HEK293 (cell line): ENCODE measurements around the gene KCNJ14.

Source experiments
- ATF2 ChIP-seq: fragments of 450-650 bp; formaldehyde crosslinking; IDR thresholded peaks from 2 replicates; pipeline ENCODE4 v1.5.1; 2016; ENCODE audit warnings: missing biosample characterization, missing genetic modification characterization, low read depth
- BCL11B ChIP-seq: fragments of 450-650 bp; formaldehyde crosslinking; IDR thresholded peaks from 2 replicates; pipeline ENCODE4 v1.5.1; 2016; ENCODE audit warnings: low read depth, missing biosample characterization, missing genetic modification characterization
- GLIS1 ChIP-seq: fragments of 450-650 bp; formaldehyde crosslinking; IDR thresholded peaks from 2 replicates; pipeline ENCODE4 v1.5.1; 2016; ENCODE audit warnings: missing biosample characterization, missing genetic modification characterization
- IKZF3 ChIP-seq: fragments of 450-650 bp; IDR thresholded peaks from 2 replicates; pipeline ENCODE4 v1.5.0; 2018; ENCODE audit warnings: missing biosample characterization, mild to moderate bottlenecking, missing genetic modification characterization, moderate library complexity
- KLF1 ChIP-seq: fragments of 450-650 bp; formaldehyde crosslinking; IDR thresholded peaks from 2 replicates; pipeline ENCODE4 v1.5.1; 2016; ENCODE audit warnings: missing biosample characterization, missing genetic modification characterization
- PRDM1 ChIP-seq: fragments of 450-650 bp; formaldehyde crosslinking; IDR thresholded peaks from 2 replicates; pipeline ENCODE4; 2016; ENCODE audit warnings: missing biosample characterization, missing genetic modification characterization
- SP3 ChIP-seq: fragments of 450-650 bp; formaldehyde crosslinking; IDR thresholded peaks from 2 replicates; pipeline ENCODE4 v1.5.1; 2016; ENCODE audit warnings: missing biosample characterization, missing genetic modification characterization
- WT1 ChIP-seq: fragments of 450-650 bp; formaldehyde crosslinking; IDR thresholded peaks from 2 replicates; pipeline ENCODE4 v1.5.1; 2016; ENCODE audit warnings: missing biosample characterization, missing genetic modification characterization
- ZBTB21 ChIP-seq: fragments of 450-650 bp; formaldehyde crosslinking; IDR thresholded peaks from 2 replicates; pipeline ENCODE4 v1.5.1; 2017; ENCODE audit warnings: missing biosample characterization, missing genetic modification characterization
- ZBTB44 ChIP-seq: fragments of 450-650 bp; IDR thresholded peaks from 2 replicates; pipeline ENCODE4 v1.5.1; 2018; ENCODE audit warnings: missing biosample characterization, mild to moderate bottlenecking, missing genetic modification characterization
- ZNF10 ChIP-seq: fragments of 450-650 bp; formaldehyde crosslinking; IDR thresholded peaks from 2 replicates; pipeline ENCODE4 v1.5.1; 2017; ENCODE audit warnings: missing biosample characterization, missing genetic modification characterization
- ZNF155 ChIP-seq: fragments of 450-650 bp; formaldehyde crosslinking; IDR thresholded peaks from 2 replicates; pipeline ENCODE4 v1.5.1; 2016; ENCODE audit warnings: missing biosample characterization, missing genetic modification characterization
- ZNF341 ChIP-seq: fragments of 450-650 bp; formaldehyde crosslinking; IDR thresholded peaks from 2 replicates; pipeline ENCODE4; 2016; ENCODE audit warnings: low read depth, missing biosample characterization, missing genetic modification characterization
- ZNF366 ChIP-seq: fragments of 450-650 bp; formaldehyde crosslinking; conservative IDR thresholded peaks from 2 replicates; pipeline ENCODE4 v1.5.1; 2016; ENCODE audit warnings: missing biosample characterization, missing genetic modification characterization
- ZNF580 ChIP-seq: fragments of 450-650 bp; formaldehyde crosslinking; IDR thresholded peaks from 2 replicates; pipeline ENCODE4 v1.5.1; 2016; ENCODE audit warnings: missing biosample characterization, missing genetic modification characterization
- ZNF626 ChIP-seq: fragments of 450-650 bp; sonication (Bioruptor Pico); formaldehyde crosslinking; IDR thresholded peaks from 2 replicates; pipeline ENCODE4 v1.5.1; 2018; ENCODE audit warnings: missing biosample characterization, missing genetic modification characterization, inconsistent platforms
- ZNF660 ChIP-seq: fragments of 450-650 bp; IDR thresholded peaks from 2 replicates; pipeline ENCODE4 v1.5.1; 2018; ENCODE audit warnings: missing biosample characterization, mild to moderate bottlenecking, missing genetic modification characterization
- ZNF670 ChIP-seq: fragments of 450-650 bp; formaldehyde crosslinking; IDR thresholded peaks from 2 replicates; pipeline ENCODE4 v1.5.1; 2016; ENCODE audit warnings: missing biosample characterization, missing genetic modification characterization, low read depth
- ZNF830 ChIP-seq: fragments of 450-650 bp; IDR thresholded peaks from 2 replicates; pipeline ENCODE4 v1.5.0; 2018; ENCODE audit warnings: missing biosample characterization, missing genetic modification characterization, low read depth, mild to moderate bottlenecking, moderate library complexity
- ZSCAN23 ChIP-seq: fragments of 450-650 bp; formaldehyde crosslinking; IDR thresholded peaks from 2 replicates; pipeline ENCODE4 v1.5.1; 2016; ENCODE audit warnings: missing biosample characterization, missing genetic modification characterization
- TF ChIP-seq, protein P1 (sequence below): fragments of 450-650 bp; formaldehyde crosslinking; IDR thresholded peaks from 2 replicates; pipeline ENCODE4 v1.5.1; 2016; ENCODE audit warnings: missing biosample characterization, missing genetic modification characterization
- TF ChIP-seq, protein P2 (sequence below): fragments of 450-650 bp; formaldehyde crosslinking; IDR thresholded peaks from 2 replicates; pipeline ENCODE4 v1.5.1; 2016; ENCODE audit warnings: missing biosample characterization, missing genetic modification characterization
- TF ChIP-seq, protein P3 (sequence below): fragments of 450-650 bp; formaldehyde crosslinking; IDR thresholded peaks from 2 replicates; pipeline ENCODE4 v1.5.1; 2016; ENCODE audit warnings: missing biosample characterization, missing genetic modification characterization
- TF ChIP-seq, protein P4 (sequence below): fragments of 450-650 bp; formaldehyde crosslinking; IDR thresholded peaks from 2 replicates; pipeline ENCODE4 v1.5.1; 2016; ENCODE audit warnings: missing biosample characterization, missing genetic modification characterization

Gene KCNJ14

DNA sequence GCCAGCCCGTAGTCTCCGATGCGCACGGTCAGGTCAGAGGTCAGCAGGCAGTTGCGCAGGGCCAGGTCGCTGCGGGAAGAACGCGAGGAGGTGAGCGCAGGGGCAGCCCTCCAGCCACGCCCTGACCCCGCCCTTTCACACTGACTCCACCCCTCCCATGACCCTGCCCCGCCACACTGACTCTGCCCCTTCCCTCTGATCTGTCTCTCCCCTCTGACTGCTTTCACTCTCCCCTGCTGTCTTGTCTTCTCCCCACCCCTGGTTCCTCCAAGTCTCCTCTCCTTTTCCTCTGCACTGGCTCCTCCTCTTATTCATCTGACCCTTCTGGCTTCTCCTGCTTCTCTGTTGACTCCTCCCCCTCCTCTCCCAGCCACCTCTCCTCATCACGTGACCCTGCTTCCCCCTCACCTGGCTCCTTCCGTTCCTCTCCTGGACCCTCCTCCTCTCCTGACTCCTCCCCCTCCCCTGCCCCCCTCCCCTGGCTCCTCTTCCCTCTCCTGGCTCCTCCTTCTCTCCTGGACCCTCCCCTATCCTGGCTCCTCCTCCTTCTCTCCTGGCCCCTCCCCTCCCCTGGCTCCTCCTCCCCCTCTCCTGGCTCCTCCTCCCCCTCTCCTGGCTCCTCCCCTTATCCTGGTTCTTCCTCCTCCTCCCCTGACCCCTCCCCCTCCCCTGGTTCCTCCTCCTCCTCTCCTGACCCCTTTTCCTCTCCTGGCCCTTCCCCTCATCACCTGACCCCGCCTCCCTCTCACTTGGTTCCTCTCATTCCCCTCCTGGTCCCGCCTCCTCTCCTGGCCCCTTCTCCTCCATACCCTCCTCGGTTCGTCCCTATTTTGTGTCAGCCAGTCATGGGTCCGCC, 46.3 kb downstream of the KCNJ14 start (continued):
- TF ChIP-seq, protein P1, sequence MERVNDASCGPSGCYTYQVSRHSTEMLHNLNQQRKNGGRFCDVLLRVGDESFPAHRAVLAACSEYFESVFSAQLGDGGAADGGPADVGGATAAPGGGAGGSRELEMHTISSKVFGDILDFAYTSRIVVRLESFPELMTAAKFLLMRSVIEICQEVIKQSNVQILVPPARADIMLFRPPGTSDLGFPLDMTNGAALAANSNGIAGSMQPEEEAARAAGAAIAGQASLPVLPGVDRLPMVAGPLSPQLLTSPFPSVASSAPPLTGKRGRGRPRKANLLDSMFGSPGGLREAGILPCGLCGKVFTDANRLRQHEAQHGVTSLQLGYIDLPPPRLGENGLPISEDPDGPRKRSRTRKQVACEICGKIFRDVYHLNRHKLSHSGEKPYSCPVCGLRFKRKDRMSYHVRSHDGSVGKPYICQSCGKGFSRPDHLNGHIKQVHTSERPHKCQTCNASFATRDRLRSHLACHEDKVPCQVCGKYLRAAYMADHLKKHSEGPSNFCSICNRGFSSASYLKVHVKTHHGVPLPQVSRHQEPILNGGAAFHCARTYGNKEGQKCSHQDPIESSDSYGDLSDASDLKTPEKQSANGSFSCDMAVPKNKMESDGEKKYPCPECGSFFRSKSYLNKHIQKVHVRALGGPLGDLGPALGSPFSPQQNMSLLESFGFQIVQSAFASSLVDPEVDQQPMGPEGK (tag by site-specific recombination), result peak; percentile 85
- TF ChIP-seq KLF1 (peak; percentile 100), ZBTB44 (tag by site-specific recombination) (no peak), ZNF670 (tag by site-specific recombination) (no peak), ZNF830 (tag by site-specific recombination) (no peak), ZNF580 (tag by site-specific recombination) (no peak), SP3 (tag by site-specific recombination) (peak; percentile 95), BCL11B (tag by site-specific recombination) (peak; percentile 44; the same call in 1 of the 2 replicates), ZNF155 (no peak), ZNF660 (tag by site-specific recombination) (no peak), ZSCAN23 (tag by site-specific recombination) (no peak), IKZF3 (tag by site-specific recombination) (peak; percentile 41; the same call in 1 of the 2 replicates), WT1 (tag by site-specific recombination) (peak; percentile 10; the same call in 1 of the 2 replicates), ZNF366 (tag by site-specific recombination) (peak; percentile 95), ZNF341 (tag by site-specific recombination) (peak; percentile 68), ATF2 (tag by site-specific recombination) (no peak), ZNF626 (tag by site-specific recombination) (no peak), PRDM1 (tag by site-specific recombination) (peak; percentile 80), ZNF10 (tag by site-specific recombination) (peak; percentile 59; the same call in 1 of the 2 replicates), GLIS1 (tag by site-specific recombination) (peak; percentile 62), ZBTB21 (tag by site-specific recombination) (0 out of 2 replicates have a peak, but pooled peaks have one; percentile 31)
- TF ChIP-seq, protein P2, sequence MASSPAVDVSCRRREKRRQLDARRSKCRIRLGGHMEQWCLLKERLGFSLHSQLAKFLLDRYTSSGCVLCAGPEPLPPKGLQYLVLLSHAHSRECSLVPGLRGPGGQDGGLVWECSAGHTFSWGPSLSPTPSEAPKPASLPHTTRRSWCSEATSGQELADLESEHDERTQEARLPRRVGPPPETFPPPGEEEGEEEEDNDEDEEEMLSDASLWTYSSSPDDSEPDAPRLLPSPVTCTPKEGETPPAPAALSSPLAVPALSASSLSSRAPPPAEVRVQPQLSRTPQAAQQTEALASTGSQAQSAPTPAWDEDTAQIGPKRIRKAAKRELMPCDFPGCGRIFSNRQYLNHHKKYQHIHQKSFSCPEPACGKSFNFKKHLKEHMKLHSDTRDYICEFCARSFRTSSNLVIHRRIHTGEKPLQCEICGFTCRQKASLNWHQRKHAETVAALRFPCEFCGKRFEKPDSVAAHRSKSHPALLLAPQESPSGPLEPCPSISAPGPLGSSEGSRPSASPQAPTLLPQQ (tag by site-specific recombination), result 0 out of 2 replicates have a peak, but pooled peaks have one; percentile 9
- TF ChIP-seq, protein P3, sequence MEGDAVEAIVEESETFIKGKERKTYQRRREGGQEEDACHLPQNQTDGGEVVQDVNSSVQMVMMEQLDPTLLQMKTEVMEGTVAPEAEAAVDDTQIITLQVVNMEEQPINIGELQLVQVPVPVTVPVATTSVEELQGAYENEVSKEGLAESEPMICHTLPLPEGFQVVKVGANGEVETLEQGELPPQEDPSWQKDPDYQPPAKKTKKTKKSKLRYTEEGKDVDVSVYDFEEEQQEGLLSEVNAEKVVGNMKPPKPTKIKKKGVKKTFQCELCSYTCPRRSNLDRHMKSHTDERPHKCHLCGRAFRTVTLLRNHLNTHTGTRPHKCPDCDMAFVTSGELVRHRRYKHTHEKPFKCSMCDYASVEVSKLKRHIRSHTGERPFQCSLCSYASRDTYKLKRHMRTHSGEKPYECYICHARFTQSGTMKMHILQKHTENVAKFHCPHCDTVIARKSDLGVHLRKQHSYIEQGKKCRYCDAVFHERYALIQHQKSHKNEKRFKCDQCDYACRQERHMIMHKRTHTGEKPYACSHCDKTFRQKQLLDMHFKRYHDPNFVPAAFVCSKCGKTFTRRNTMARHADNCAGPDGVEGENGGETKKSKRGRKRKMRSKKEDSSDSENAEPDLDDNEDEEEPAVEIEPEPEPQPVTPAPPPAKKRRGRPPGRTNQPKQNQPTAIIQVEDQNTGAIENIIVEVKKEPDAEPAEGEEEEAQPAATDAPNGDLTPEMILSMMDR (tag by site-specific recombination), result no peak
- TF ChIP-seq, protein P4, sequence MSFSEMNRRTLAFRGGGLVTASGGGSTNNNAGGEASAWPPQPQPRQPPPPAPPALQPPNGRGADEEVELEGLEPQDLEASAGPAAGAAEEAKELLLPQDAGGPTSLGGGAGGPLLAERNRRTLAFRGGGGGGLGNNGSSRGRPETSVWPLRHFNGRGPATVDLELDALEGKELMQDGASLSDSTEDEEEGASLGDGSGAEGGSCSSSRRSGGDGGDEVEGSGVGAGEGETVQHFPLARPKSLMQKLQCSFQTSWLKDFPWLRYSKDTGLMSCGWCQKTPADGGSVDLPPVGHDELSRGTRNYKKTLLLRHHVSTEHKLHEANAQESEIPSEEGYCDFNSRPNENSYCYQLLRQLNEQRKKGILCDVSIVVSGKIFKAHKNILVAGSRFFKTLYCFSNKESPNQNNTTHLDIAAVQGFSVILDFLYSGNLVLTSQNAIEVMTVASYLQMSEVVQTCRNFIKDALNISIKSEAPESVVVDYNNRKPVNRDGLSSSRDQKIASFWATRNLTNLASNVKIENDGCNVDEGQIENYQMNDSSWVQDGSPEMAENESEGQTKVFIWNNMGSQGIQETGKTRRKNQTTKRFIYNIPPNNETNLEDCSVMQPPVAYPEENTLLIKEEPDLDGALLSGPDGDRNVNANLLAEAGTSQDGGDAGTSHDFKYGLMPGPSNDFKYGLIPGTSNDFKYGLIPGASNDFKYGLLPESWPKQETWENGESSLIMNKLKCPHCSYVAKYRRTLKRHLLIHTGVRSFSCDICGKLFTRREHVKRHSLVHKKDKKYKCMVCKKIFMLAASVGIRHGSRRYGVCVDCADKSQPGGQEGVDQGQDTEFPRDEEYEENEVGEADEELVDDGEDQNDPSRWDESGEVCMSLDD (tag by site-specific recombination), result peak; percentile 40; the same call in 1 of the 2 replicates
